CD4-positive, alpha-beta T cell (primary cell): Measurements from ENCODE around the gene ZNF780A. TPM values are rescaled to one million over a fixed set of nuclear protein-coding genes. Genes with fewer than 3 reads are reported as not detected.
A peak's percentile ranks its signal among the peaks of the same experiment; 100 is the strongest.

ENCODE experiments used
- ATAC-seq: fragments of 200-7000 bp; cut with Tn5 transposase; one replicate; pipeline ENCODE4 v1.10.0; 2022; ENCODE audit warnings: mild to moderate bottlenecking; ENCODE audit not compliant: poor library complexity
- CTCF ChIA-PET: fragments of 350-600 bp; sonication (Branson Sonifier 250); formaldehyde crosslinking; loops from one replicate; lab custom pipeline; 2021; ENCODE audit warnings: antibody characterized with exemption, inconsistent platforms; lab: Charles Lee
- POLR2A ChIA-PET: fragments of 350-600 bp; sonication (Branson Sonifier 250); formaldehyde crosslinking; loops from one replicate; lab custom pipeline; 2021; ENCODE audit warnings: antibody characterized with exemption, inconsistent platforms; lab: Charles Lee
- DNase-seq, 14 experiments: peaks; one replicate each; pipeline ENCODE4 v3.0.0-alpha.2; 2013 to 2020; ENCODE audit warnings: mixed read lengths in 2 of 14
- H3K27ac ChIP-seq, 2 donors: one replicate each; pipeline versions ENCODE4 v1.5.1 to v1.7.0; 2013; ENCODE audit warnings: low read length in 2 of 2, low read depth in 1 of 2, mild to moderate bottlenecking in 1 of 2
- H3K27me3 ChIP-seq, 2 experiments: 1 replicate in 1 of 2; 2 replicates in 1 of 2; pipeline versions ENCODE4 v1.6.1 to v1.7.0; 2013; ENCODE audit warnings: low read length in 2 of 2, control low read depth in 1 of 2, mild to moderate bottlenecking in 1 of 2, moderate library complexity in 1 of 2; ENCODE audit not compliant: insufficient read depth in 2 of 2, control insufficient read depth in 1 of 2
- H3K36me3 ChIP-seq: one replicate; pipeline ENCODE4 v1.6.1; 2013; ENCODE audit warnings: low read length, control low read depth; ENCODE audit not compliant: insufficient read depth
- H3K4me1 ChIP-seq: one replicate; pipeline ENCODE4 v1.6.1; 2013; ENCODE audit warnings: low read length, control low read depth; ENCODE audit not compliant: insufficient read depth
- H3K4me3 ChIP-seq: one replicate; pipeline ENCODE4 v1.5.1; 2013; ENCODE audit warnings: mild to moderate bottlenecking, low read length, moderate library complexity
- H3K9me3 ChIP-seq, 2 experiments: 1 replicate in 1 of 2; 2 replicates in 1 of 2; pipeline versions ENCODE4 v1.6.1 to v1.7.0; 2013; ENCODE audit warnings: low read length in 2 of 2, mild to moderate bottlenecking in 2 of 2, control low read depth in 1 of 2, moderate library complexity in 1 of 2; ENCODE audit not compliant: control insufficient read depth in 1 of 2, insufficient read depth in 1 of 2
- H3K27ac Mint-ChIP-seq: one replicate; pipeline ENCODE4 v1.8.0; 2020; ENCODE audit warnings: mixed read lengths
- H3K27me3 Mint-ChIP-seq: one replicate; pipeline ENCODE4 v1.8.0; 2021; ENCODE audit warnings: mixed read lengths
- H3K36me3 Mint-ChIP-seq: one replicate; pipeline ENCODE4 v1.8.0; 2021; ENCODE audit warnings: low read depth, mixed read lengths
- H3K4me1 Mint-ChIP-seq: one replicate; pipeline ENCODE4 v1.8.0; 2021; ENCODE audit warnings: low read depth, mixed read lengths
- H3K4me3 Mint-ChIP-seq: one replicate; pipeline ENCODE4 v1.8.0; 2020; ENCODE audit warnings: mild to moderate bottlenecking, mixed read lengths
- H3K9me3 Mint-ChIP-seq: one replicate; pipeline ENCODE4 v1.8.0; 2020; ENCODE audit warnings: mixed read lengths
- intact Hi-C, 2 experiments: fragments of 100-400 bp; cut with DNase I in 1 of 2; cut with micrococcal nuclease in 1 of 2; formaldehyde crosslinking; loops; one replicate each; pipeline versions ENCODE4 v1.15.1 to v1.9.0; 2023 to 2025; cut with DNase I, micrococcal nuclease
- total RNA-seq, 174 experiments: library from RNA in 2 of 174; stranded (reverse) in 2 of 174; gene quantifications; one replicate each; pipeline ENCODE4 v1.2.3 and lab custom pipeline; 2021 to 2026
- TF ChIP-seq, protein P1 (sequence below): fragments of 200-600 bp; IDR thresholded peaks from one replicate; pipeline ENCODE4 v1.8.0; 2022; ENCODE audit warnings: antibody characterized with exemption, mild to moderate bottlenecking

Gene ZNF780A
- total RNA-seq, 2 experiments from 2014 or later = 9.7 to 10.6 TPM

DNA sequence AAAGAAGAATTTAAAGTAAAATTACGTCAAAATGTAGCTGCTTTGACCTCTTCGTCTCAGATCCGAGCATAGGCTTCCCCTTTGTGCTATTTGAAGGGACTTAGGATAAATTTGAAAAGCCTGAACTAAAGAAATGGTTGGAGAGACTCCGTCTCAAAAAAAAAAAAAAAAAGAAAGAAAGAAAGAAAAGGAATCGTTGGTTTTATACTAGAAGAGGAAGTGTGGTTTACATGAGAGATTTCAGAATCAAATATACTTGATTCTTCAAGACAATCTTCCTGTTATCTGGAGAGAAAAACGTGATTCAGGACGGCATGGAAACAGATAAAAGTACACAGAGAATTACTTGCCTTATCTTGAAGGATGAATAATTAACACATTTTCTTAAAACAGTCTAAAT is 34.2 kb downstream of the ZNF780A start:
- ATAC-seq (no peak), DNase-seq (peak in 1 of 14 experiments; percentile 11)
- peak overlapping the region; percentile 64 to 75 for H3K27ac ChIP-seq
- H3K36me3 ChIP-seq = no peaks in the 10 kb centered on the region
- Mint-ChIP-seq H3K4me1 (peaks cover 55% of the 10 kb centered on the region), H3K4me3 (peak overlapping the region; percentile 100), H3K27ac (peak overlapping the region; percentile 96), H3K9me3 (peaks cover 5% of the 10 kb centered on the region), H3K36me3 (peaks cover 51% of the 10 kb centered on the region), H3K27me3 (no peaks in the 10 kb centered on the region)
- no peaks in the 10 kb centered on the region for H3K27me3 ChIP-seq
- peaks cover 18% of the 10 kb centered on the region for H3K4me1 ChIP-seq
- H3K4me3 ChIP-seq = peak overlapping the region; percentile 92
- ChIA-PET POLR2A (interaction anchor here (0.7 to 2.1 kb wide), 11 partner anchors 10 to 292 kb away, joined by 3 to 19 read pairs (median 4); partner anchors contain the start of genes C19orf47, FBL, PLD3 and PSMC4), CTCF (interaction anchor here (1.1 to 1.4 kb wide), 2 partner anchors 86 to 264 kb away, joined by 3 to 7 read pairs; partner anchors contain the start of gene PSMC4)
- TF ChIP-seq, protein P1, sequence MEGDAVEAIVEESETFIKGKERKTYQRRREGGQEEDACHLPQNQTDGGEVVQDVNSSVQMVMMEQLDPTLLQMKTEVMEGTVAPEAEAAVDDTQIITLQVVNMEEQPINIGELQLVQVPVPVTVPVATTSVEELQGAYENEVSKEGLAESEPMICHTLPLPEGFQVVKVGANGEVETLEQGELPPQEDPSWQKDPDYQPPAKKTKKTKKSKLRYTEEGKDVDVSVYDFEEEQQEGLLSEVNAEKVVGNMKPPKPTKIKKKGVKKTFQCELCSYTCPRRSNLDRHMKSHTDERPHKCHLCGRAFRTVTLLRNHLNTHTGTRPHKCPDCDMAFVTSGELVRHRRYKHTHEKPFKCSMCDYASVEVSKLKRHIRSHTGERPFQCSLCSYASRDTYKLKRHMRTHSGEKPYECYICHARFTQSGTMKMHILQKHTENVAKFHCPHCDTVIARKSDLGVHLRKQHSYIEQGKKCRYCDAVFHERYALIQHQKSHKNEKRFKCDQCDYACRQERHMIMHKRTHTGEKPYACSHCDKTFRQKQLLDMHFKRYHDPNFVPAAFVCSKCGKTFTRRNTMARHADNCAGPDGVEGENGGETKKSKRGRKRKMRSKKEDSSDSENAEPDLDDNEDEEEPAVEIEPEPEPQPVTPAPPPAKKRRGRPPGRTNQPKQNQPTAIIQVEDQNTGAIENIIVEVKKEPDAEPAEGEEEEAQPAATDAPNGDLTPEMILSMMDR = no peak
- intact Hi-C loops = loop anchor here (5.0 to 10.0 kb wide), 3 partner anchors 36 to 62 kb away; partner anchors contain the start of genes ZNF546 (in 2 of the 2) and ZNF780A (in 1 of the 2)
- H3K9me3 ChIP-seq = peaks cover 0 to 14% of the 10 kb centered on the region in 2 experiments

DNA sequence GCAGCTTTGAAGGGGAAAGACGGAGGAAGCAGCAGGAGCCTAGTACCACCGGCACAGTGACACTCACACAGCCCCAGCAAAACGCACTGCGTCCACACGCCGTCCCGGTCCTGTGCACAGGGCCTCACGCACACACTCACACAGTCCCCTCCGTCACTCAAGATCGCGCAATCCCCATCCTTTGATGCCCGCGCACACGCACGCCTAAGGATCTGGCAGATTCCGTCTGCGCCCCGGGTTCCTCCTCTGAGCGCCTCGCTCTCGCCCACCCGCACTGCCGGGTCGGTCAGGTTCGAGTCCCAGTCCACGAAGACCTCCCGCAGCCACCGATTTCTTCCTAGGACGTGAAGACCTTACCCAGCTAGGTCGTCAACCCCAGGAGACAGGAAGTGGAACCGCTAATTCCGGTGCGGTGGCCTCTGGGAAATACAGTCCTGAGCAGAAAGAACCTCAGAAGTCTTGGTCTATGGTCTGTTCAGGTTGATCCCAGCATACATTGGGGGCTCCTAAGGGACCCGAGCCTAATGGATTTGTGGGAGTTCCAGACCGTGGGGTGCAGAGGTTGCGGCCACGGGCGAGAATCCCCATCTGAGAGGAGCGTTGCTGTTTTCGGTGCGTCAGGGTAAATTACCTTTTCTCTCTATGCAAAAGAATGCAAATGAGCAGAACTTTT is 34.8 kb downstream of the ZNF780A start, which contains the start of gene ZNF780B:
TSS of gene ZNF780B (minus strand) at position 400 of the 673 bp plus-strand sequence. CDS start 5,899 bp downstream, outside the sequence.
- H3K9me3 ChIP-seq = peaks cover 0 to 14% of the 10 kb centered on the region in 2 experiments
- POLR2A ChIA-PET = interaction anchor here (0.7 to 2.1 kb wide), 11 partner anchors 10 to 292 kb away, joined by 3 to 19 read pairs (median 4); partner anchors contain the start of genes C19orf47, FBL, PLD3 and PSMC4
- H3K4me1 Mint-ChIP-seq = peaks cover 57% of the 10 kb centered on the region

GRCh38 chr19:40055049-40055448 is 35.7 kb downstream of the ZNF780A start:
- H3K27ac ChIP-seq = no peak overlapping the region
- H3K9me3 Mint-ChIP-seq = peaks cover 2% of the 10 kb centered on the region
- CTCF ChIA-PET = interaction anchor here (0.9 to 1.4 kb wide), 2 partner anchors 84 to 135 kb away, joined by 3 to 7 read pairs; partner anchors contain the start of gene PSMC4
- peak overlapping the region; percentile 96 for H3K27ac Mint-ChIP-seq
- ATAC-seq (no peak), DNase-seq (no peak)
- peak overlapping the region; percentile 100 for H3K4me3 Mint-ChIP-seq
- H3K27me3 ChIP-seq = no peaks in the 10 kb centered on the region
- intact Hi-C loops = loop anchor here (5.0 to 10.0 kb wide), 3 partner anchors 37 to 60 kb away; partner anchors contain the start of genes ZNF546 (in 2 of the 2) and ZNF780A (in 1 of the 2)
- H3K4me3 ChIP-seq = peak overlapping the region; percentile 92
- H3K27me3 Mint-ChIP-seq = no peaks in the 10 kb centered on the region
- H3K36me3 Mint-ChIP-seq = peaks cover 65% of the 10 kb centered on the region
- POLR2A ChIA-PET = interaction anchor here (1.4 to 2.1 kb wide), 5 partner anchors 35 to 293 kb away, joined by 3 to 19 read pairs (median 6); partner anchors contain the start of genes C19orf47, PLD3, PSMC4 and ZNF780A
- H3K4me1 Mint-ChIP-seq = peaks cover 63% of the 10 kb centered on the region
- TF ChIP-seq, protein P1 = no peak
- H3K36me3 ChIP-seq = no peaks in the 10 kb centered on the region
- H3K4me1 ChIP-seq = peaks cover 18% of the 10 kb centered on the region
- H3K9me3 ChIP-seq = peaks cover 0 to 12% of the 10 kb centered on the region in 2 experiments

More for the DNA sequence above, 34.8 kb downstream of the ZNF780A start, which contains the start of gene ZNF780B:
- H3K27me3 ChIP-seq = no peaks in the 10 kb centered on the region
- Mint-ChIP-seq H3K27ac (peak within 1 kb of the TSS; percentile 96), H3K27me3 (no peaks in the 10 kb centered on the region), H3K36me3 (peaks cover 57% of the 10 kb centered on the region), H3K4me3 (peak within 1 kb of the TSS; percentile 100), H3K9me3 (peaks cover 4% of the 10 kb centered on the region)
- H3K4me3 ChIP-seq = peak within 1 kb of the TSS; percentile 92
- H3K4me1 ChIP-seq = peaks cover 18% of the 10 kb centered on the region
- TF ChIP-seq, protein P1 = no peak
- DNase-seq (peak; percentile 47 to 80 (median 57)), ATAC-seq (peak; percentile 91)
- no peaks in the 10 kb centered on the region for H3K36me3 ChIP-seq
- CTCF ChIA-PET = interaction anchor here (1.4 kb wide), 1 partner anchor 85 kb away, joined by 7 read pairs; the partner anchor contains the start of gene PSMC4
- H3K27ac ChIP-seq = peak within 1 kb of the TSS; percentile 64 to 75
- intact Hi-C loops = loop anchor here (5.0 to 10.0 kb wide), 3 partner anchors 36 to 61 kb away; partner anchors contain the start of genes ZNF546 (in 2 of the 2) and ZNF780A (in 1 of the 2)
